Panc1 (cell line): Measurements from ENCODE around the gene SYT13.

Source experiments
- CTCF ChIP-seq: fragments of 450-650 bp; IDR thresholded peaks from 2 replicates; pipeline ENCODE4 v1.5.1; 2017; ENCODE audit warnings: mild to moderate bottlenecking
- POLR2AphosphoS5 ChIP-seq: IDR thresholded peaks from 2 replicates; pipeline ENCODE4 v1.6.1; 2012; ENCODE audit warnings: mild to moderate bottlenecking, low read depth, low read length, moderate library complexity
- REST ChIP-seq, 2 experiments: IDR thresholded peaks; 2 replicates each; pipeline ENCODE4 v1.6.1; 2011 to 2012; ENCODE audit warnings: low read depth in 2 of 2, control low read depth in 1 of 2, low read length in 1 of 2, mild to moderate bottlenecking in 1 of 2, moderate library complexity in 1 of 2; ENCODE audit not compliant: insufficient read depth in 1 of 2
- TCF7L2 ChIP-seq: IDR thresholded peaks from 2 replicates; pipeline ENCODE4 v1.6.1; 2011; ENCODE audit warnings: mild to moderate bottlenecking, low read depth, low read length, inconsistent platforms

DNA sequence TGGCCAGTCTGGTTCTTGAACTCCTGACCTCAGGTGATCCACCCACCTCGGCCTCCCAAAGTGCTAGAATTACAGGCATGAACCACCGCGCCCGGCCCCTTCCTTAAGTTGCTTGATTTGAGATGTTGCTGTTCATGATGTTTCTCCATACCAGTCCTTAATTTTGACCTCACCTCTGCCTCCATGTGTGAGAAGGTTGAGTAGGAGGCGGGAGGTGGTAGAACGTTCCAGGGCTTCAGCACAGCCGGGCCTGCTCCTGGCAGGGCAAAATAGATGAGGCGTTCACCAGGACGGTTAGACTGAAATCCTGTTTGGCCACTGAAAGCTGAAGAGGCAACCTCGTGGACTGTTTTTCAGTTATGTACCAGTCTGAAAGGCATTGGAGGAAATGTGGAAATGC lies 48.3 kb upstream of the SYT13 start:
- TF ChIP-seq POLR2AphosphoS5 (no peak), CTCF (no peak), REST (IDR thresholded peaks at IDR 0.05; ENCODE audit: insufficient read depth in 1 of 2, low read depth in 2 of 2, low read length in 1 of 2) (no peak), TCF7L2 (no peak)
